Calu3 (cell line): ENCODE measurements around the gene ZDHHC21. TPM values are rescaled to one million over a fixed set of nuclear protein-coding genes. Genes with fewer than 3 reads are reported as not detected.
"Not testable (repeated sequence)": the region's sequence is repeated elsewhere in the genome, so short reads cannot be mapped to it uniquely, and the experiment has no call there.

ENCODE experiments used
- BruUV-seq: library from RNA; stranded (reverse); fragments of 400-500 nt; replicated peaks from 2 replicates; lab custom pipeline; 2021; lab: Mats Ljungman, UMichigan
- CTCF ChIA-PET: fragments of 300-600 bp; sonication (Branson Sonifier 250); formaldehyde crosslinking; loops from one replicate; lab custom pipeline; 2022; ENCODE audit warnings: antibody characterized with exemption; lab: Charles Lee
- DNase-seq: peaks from one replicate; pipeline ENCODE4 v3.0.0; 2022
- H3K27ac Mint-ChIP-seq: one replicate; pipeline ENCODE4 v1.8.0; 2022; ENCODE audit warnings: mixed read lengths; ENCODE audit not compliant: unreplicated experiment
- H3K27me3 Mint-ChIP-seq: one replicate; pipeline ENCODE4 v1.8.0; 2022; ENCODE audit warnings: mixed read lengths; ENCODE audit not compliant: unreplicated experiment
- H3K36me3 Mint-ChIP-seq: one replicate; pipeline ENCODE4 v1.8.0; 2022; ENCODE audit warnings: mild to moderate bottlenecking, moderate library complexity, mixed read lengths; ENCODE audit not compliant: insufficient read depth, unreplicated experiment
- H3K4me1 Mint-ChIP-seq: one replicate; pipeline ENCODE4 v1.8.0; 2022; ENCODE audit warnings: mild to moderate bottlenecking, low read depth, mixed read lengths; ENCODE audit not compliant: unreplicated experiment
- H3K4me3 Mint-ChIP-seq: one replicate; pipeline ENCODE4 v1.8.0; 2022; ENCODE audit warnings: mild to moderate bottlenecking, low read depth, moderate library complexity, mixed read lengths; ENCODE audit not compliant: unreplicated experiment
- H3K9me3 Mint-ChIP-seq: one replicate; pipeline ENCODE4 v1.8.0; 2022; ENCODE audit warnings: low read depth, mixed read lengths; ENCODE audit not compliant: unreplicated experiment
- intact Hi-C: fragments of 100-400 bp; cut with micrococcal nuclease; formaldehyde crosslinking; loops from one replicate; pipeline ENCODE4 v1.10.0; 2022; ENCODE audit not compliant: unreplicated experiment
- total RNA-seq: library from RNA; stranded (reverse); gene quantifications from 2 replicates; pipeline ENCODE4 v1.2.3, GENCODE V29; 2022
- TF ChIP-seq, protein P1 (sequence below): fragments of 200-600 bp; IDR thresholded peaks from one replicate; pipeline ENCODE4 v1.8.0; 2022; ENCODE audit warnings: antibody characterized with exemption; ENCODE audit not compliant: unreplicated experiment

Gene ZDHHC21
- total RNA-seq, 1 experiment from 2014 or later, result 10.6 TPM

DNA sequence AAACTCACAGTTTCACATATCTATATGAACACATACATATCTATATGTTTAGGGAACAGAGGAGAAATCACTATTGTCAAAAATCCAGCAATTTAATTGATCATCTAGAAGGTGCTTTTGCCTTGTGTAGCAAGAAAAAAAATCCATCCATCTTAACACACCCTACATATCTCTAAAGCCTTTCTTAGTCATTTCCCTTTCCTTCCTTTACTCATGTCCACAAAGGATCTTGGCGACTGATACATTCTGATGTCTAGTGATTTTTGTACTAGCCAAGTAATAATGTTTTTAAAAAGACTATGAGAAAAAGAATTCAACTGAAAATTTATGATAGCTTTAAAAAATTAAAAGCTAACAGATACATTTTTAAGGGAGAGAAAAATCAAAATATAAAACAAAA lies 22.5 kb downstream of the ZDHHC21 start:
- no TSS peak for BruUV-seq
- TF ChIP-seq, protein P1, sequence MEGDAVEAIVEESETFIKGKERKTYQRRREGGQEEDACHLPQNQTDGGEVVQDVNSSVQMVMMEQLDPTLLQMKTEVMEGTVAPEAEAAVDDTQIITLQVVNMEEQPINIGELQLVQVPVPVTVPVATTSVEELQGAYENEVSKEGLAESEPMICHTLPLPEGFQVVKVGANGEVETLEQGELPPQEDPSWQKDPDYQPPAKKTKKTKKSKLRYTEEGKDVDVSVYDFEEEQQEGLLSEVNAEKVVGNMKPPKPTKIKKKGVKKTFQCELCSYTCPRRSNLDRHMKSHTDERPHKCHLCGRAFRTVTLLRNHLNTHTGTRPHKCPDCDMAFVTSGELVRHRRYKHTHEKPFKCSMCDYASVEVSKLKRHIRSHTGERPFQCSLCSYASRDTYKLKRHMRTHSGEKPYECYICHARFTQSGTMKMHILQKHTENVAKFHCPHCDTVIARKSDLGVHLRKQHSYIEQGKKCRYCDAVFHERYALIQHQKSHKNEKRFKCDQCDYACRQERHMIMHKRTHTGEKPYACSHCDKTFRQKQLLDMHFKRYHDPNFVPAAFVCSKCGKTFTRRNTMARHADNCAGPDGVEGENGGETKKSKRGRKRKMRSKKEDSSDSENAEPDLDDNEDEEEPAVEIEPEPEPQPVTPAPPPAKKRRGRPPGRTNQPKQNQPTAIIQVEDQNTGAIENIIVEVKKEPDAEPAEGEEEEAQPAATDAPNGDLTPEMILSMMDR, result no peak
- H3K36me3 Mint-ChIP-seq, result no peaks in the 10 kb centered on the region
- no peak overlapping the region for H3K4me3 Mint-ChIP-seq
- no peak overlapping the region for H3K27ac Mint-ChIP-seq
- no peaks in the 10 kb centered on the region for H3K9me3 Mint-ChIP-seq
- intact Hi-C loops, result no loop called here
- DNase-seq, result no peak
- H3K27me3 Mint-ChIP-seq, result no peaks in the 10 kb centered on the region
- CTCF ChIA-PET, result no interaction called here
- H3K4me1 Mint-ChIP-seq, result no peaks in the 10 kb centered on the region

DNA sequence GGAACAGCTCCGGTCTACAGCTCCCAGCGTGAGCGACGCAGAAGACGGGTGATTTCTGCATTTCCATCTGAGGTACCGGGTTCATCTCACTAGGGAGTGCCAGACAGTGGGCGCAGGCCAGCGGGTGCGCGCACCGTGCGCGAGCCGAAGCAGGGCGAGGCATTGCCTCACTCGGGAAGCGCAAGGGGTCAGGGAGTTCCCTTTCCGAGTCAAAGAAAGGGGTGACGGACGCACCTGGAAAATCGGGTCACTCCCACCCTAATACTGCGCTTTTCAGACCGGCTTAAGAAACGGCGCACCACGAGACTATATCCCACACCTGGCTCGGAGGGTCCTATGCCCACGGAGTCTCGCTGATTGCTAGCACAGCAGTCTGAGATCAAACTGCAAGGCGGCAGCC lies 29.2 kb downstream of the ZDHHC21 start:
- H3K27ac Mint-ChIP-seq, H3K4me1 Mint-ChIP-seq, H3K36me3 Mint-ChIP-seq, BruUV-seq, H3K4me3 Mint-ChIP-seq, DNase-seq, intact Hi-C loops, CTCF ChIA-PET, H3K27me3 Mint-ChIP-seq, H3K9me3 Mint-ChIP-seq: not testable (repeated sequence)

DNA sequence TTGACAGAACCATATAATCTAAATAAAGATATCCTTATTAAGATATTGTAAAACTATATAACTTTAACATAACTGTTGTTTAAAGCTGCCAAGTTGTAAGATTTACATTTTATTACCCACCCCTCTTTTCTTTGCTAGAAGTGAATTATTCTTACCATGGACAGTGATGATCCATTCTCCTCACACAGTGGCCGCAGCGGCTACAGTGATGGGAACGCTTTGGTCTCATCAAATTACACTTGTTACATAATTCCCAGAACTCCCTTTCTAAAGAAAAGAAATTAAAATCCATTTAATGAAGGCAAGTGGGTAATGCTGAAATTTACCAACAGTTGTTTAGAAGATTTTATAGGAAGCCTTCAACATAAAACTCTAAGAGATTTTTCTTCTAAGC lies 31.2 kb downstream of the ZDHHC21 start:
- TF ChIP-seq, protein P1, result no peak
- H3K36me3 Mint-ChIP-seq, result peaks cover 3% of the 10 kb centered on the region
- CTCF ChIA-PET, result interaction anchor here (1.2 to 1.5 kb wide), 3 partner anchors 10 to 196 kb away, joined by 3 to 5 read pairs (median 4); no protein-coding TSS in a partner anchor
- no TSS peak for BruUV-seq
- no peak overlapping the region for H3K4me3 Mint-ChIP-seq
- H3K27me3 Mint-ChIP-seq, result no peaks in the 10 kb centered on the region
- H3K4me1 Mint-ChIP-seq, result no peaks in the 10 kb centered on the region
- H3K9me3 Mint-ChIP-seq, result no peaks in the 10 kb centered on the region
- intact Hi-C loops, result no loop called here
- H3K27ac Mint-ChIP-seq, result no peak overlapping the region
- no peak for DNase-seq

DNA sequence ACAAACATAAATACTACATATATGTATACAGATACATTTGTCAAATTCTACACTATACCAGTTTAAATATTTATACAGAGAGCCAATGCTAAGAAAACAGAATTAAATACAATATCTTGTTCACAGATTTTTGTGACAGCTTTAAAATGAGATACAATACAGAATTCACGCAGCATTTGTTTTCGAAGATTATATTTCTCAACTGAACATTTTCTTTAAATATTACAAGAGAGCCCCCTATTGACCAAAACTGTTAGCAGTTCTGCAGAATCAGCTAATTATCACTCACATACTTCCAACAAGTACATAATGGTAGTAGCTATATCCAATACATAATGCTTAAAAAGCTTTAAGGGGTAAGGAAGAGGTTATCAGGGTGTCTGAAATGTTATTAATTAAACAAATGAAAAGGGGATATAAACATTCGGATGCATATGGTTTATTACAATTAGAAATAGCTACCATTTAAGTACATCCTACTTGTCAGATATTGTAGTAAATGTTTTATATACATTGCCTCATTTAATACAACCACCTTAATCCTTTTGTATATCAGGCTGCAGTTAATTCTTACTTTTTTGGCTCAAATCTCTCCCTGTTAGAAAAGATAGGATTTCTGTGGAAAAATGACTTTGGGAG lies 31.7 kb downstream of the ZDHHC21 start:
- H3K27ac Mint-ChIP-seq, result no peak overlapping the region
- no peaks in the 10 kb centered on the region for H3K9me3 Mint-ChIP-seq
- CTCF ChIA-PET, result interaction anchor here (0.8 to 1.5 kb wide), 4 partner anchors 9 to 196 kb away, joined by 3 to 5 read pairs (median 4); partner anchors contain the start of gene ZDHHC21
- peaks cover 3% of the 10 kb centered on the region for H3K36me3 Mint-ChIP-seq
- no peaks in the 10 kb centered on the region for H3K27me3 Mint-ChIP-seq
- H3K4me1 Mint-ChIP-seq, result no peaks in the 10 kb centered on the region
- BruUV-seq, result no TSS peak
- no peak for DNase-seq
- TF ChIP-seq, protein P1, result no peak
- intact Hi-C loops, result no loop called here
- no peak overlapping the region for H3K4me3 Mint-ChIP-seq

DNA sequence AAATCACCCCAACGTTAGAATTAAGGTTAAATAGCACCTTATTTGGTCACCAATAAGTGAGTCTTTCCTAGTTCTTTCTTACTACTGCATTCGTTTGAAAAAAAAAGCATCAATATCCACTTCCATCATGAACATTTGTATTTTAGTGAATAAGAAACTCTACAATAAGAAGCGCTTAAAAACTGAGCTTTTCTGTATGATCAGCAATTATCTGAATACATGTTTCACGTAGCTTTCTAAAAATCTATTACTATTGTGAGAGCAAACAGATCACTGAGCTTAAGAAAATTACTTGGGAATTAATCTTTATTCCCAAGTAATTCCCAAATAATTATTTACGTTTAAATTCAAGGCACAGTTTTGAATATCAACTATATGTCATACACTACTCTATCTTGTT lies 32.5 kb downstream of the ZDHHC21 start:
- CTCF ChIA-PET, result interaction anchor here (1.5 kb wide), 1 partner anchor 8 kb away, joined by 4 read pairs; no protein-coding TSS in a partner anchor
- no TSS peak for BruUV-seq
- H3K4me3 Mint-ChIP-seq, result no peak overlapping the region
- no peaks in the 10 kb centered on the region for H3K9me3 Mint-ChIP-seq
- H3K4me1 Mint-ChIP-seq, result no peaks in the 10 kb centered on the region
- intact Hi-C loops, result no loop called here
- no peak overlapping the region for H3K27ac Mint-ChIP-seq
- peaks cover 3% of the 10 kb centered on the region for H3K36me3 Mint-ChIP-seq
- DNase-seq, result no peak
- TF ChIP-seq, protein P1, result no peak
- no peaks in the 10 kb centered on the region for H3K27me3 Mint-ChIP-seq
